Measurements from ENCODE around the gene CARD14. TPM values are rescaled to one million over a fixed set of nuclear protein-coding genes. Genes with fewer than 3 reads are reported as not detected.

The CARD14 gene
- total and polyA plus RNA-seq, 4 donors, result 0.13 to 0.55 (median 0.35) TPM

DNA sequence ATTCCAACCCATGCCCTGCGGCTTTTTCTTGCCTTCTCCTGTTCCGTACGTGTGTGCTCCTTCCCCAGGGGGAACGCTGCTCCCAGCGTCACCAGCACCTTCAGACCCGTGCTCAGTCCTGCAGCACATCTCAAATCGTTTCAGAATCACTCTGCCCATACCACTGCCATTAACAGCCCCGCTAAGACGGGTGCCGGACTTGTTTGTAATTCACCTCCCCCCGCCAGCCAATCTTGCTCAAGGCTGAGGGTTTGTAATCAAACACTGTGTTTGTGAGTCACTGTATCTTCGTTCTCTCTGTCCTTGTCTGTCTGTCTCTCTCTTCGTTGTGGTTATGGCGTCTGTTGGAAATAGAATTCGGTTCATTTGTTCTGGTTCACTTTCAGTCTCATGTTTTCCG is 17.3 kb downstream of the CARD14 start:
- DNase-seq, result no peak
- intact Hi-C loops (cut with DNase I), result no loop called here
- no peaks in the 10 kb centered on the region for H3K9me3 ChIP-seq (ENCODE audit: control insufficient read depth, low read length)
- no peak overlapping the region for H3K27ac ChIP-seq (ENCODE audit: low read depth in 1 of 2, low read length in 2 of 2)
- no peaks in the 10 kb centered on the region for H3K27me3 ChIP-seq (ENCODE audit: control insufficient read depth in 1 of 2, insufficient read depth in 2 of 2, low read length in 1 of 2)
- no peaks in the 10 kb centered on the region for H3K36me3 ChIP-seq (ENCODE audit: control insufficient read depth in 1 of 2, insufficient read depth in 2 of 2, low read length in 1 of 2)
- H3K4me3 ChIP-seq (ENCODE audit: low read length in 2 of 2), result no peak overlapping the region
- WGBS, 2 donors, result 91 to 93% methylated on average over 16 of the region's 16 CpGs
- no peak for ATAC-seq (ENCODE audit: low FRiP score)
- H3K4me1 ChIP-seq (ENCODE audit: control insufficient read depth in 1 of 2, insufficient read depth in 2 of 2, low read length in 2 of 2), result no peaks in the 10 kb centered on the region

DNA sequence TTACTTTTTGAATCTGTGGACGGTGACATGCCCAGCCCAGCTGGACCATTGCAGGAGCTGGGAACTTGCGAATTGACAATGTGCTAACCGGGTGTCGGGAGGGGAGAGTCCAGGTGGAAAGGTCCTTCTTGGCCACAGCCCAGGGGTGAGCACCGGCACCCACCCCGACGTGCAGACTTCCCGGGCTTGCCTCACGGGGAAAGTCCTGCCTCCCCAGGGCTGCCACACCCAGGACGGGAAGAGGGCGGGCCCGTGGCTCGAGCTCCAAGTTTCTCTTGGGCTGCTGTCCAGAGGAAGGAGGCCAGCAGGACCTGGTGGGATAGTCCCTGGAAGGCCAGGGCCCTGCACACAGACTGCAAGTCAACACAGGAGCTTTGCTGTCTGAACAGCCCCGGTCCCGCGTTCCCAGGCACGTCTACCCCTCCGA is 17.7 kb downstream of the CARD14 start:
- Histone ChIP-seq H3K9me3 (ENCODE audit: control insufficient read depth, low read length) (no peaks in the 10 kb centered on the region), H3K27ac (ENCODE audit: low read depth in 1 of 2, low read length in 2 of 2) (no peak overlapping the region), H3K36me3 (ENCODE audit: control insufficient read depth in 1 of 2, insufficient read depth in 2 of 2, low read length in 1 of 2) (no peaks in the 10 kb centered on the region), H3K4me3 (ENCODE audit: low read length in 2 of 2) (no peak overlapping the region), H3K27me3 (ENCODE audit: control insufficient read depth in 1 of 2, insufficient read depth in 2 of 2, low read length in 1 of 2) (no peaks in the 10 kb centered on the region), H3K4me1 (ENCODE audit: control insufficient read depth in 1 of 2, insufficient read depth in 2 of 2, low read length in 2 of 2) (no peaks in the 10 kb centered on the region)
- intact Hi-C loops (cut with DNase I), result no loop called here
- DNase-seq (peak in 1 of 2 donors; percentile 73), ATAC-seq (ENCODE audit: low FRiP score) (peak; percentile 72)
- WGBS, 2 donors, result 37 to 50% methylated on average over 18 of the region's 18 CpGs

DNA sequence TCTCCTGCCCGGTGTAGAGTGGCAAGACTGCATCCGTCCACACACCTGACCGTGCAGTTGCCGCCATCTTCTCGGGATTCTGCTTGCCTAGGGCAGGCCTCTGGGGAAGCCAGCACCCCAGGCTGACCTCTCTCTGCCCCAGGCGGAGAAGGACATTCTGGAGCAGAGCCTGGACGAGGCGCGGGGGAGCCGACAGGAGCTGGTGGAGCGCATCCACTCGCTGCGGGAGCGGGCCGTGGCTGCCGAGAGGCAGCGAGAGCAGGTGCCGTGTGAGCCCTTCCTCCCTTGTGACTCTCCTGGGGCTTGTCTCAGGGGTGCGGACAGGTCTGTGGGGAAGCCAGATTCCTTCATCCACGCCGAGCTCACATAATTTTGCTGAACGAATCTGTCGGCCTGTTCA is 19.8 kb downstream of the CARD14 start:
- DNase-seq, result no peak
- no peak for ATAC-seq (ENCODE audit: low FRiP score)
- Histone ChIP-seq H3K27me3 (ENCODE audit: control insufficient read depth in 1 of 2, insufficient read depth in 2 of 2, low read length in 1 of 2) (no peaks in the 10 kb centered on the region), H3K27ac (ENCODE audit: low read depth in 1 of 2, low read length in 2 of 2) (no peak overlapping the region), H3K36me3 (ENCODE audit: control insufficient read depth in 1 of 2, insufficient read depth in 2 of 2, low read length in 1 of 2) (no peaks in the 10 kb centered on the region), H3K4me1 (ENCODE audit: control insufficient read depth in 1 of 2, insufficient read depth in 2 of 2, low read length in 2 of 2) (no peaks in the 10 kb centered on the region), H3K4me3 (ENCODE audit: low read length in 2 of 2) (no peak overlapping the region), H3K9me3 (ENCODE audit: control insufficient read depth, low read length) (no peaks in the 10 kb centered on the region)
- intact Hi-C loops (cut with DNase I), result no loop called here
- 91 to 92% methylated on average over 23 of the region's 23 CpGs for WGBS, 2 donors

DNA sequence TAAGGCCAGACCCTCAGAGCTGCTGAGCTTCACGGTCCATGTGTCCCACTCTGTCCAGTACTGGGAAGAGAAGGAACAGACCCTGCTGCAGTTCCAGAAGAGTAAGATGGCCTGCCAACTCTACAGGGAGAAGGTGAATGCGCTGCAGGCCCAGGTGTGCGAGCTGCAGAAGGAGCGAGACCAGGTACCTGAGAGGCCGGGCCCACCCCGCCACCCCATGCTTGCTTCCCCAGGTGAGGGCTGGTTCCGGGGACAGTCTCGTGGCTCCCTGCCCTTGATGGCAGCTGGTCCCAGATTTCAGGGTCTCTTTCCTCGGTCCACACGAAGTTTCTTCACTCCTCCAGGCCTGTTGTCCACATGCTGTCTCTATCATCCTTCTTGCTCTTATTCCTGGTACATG is 20.9 kb downstream of the CARD14 start:
- Histone ChIP-seq H3K27ac (ENCODE audit: low read depth in 1 of 2, low read length in 2 of 2) (no peak overlapping the region), H3K9me3 (ENCODE audit: control insufficient read depth, low read length) (no peaks in the 10 kb centered on the region), H3K36me3 (ENCODE audit: control insufficient read depth in 1 of 2, insufficient read depth in 2 of 2, low read length in 1 of 2) (no peaks in the 10 kb centered on the region), H3K4me1 (ENCODE audit: control insufficient read depth in 1 of 2, insufficient read depth in 2 of 2, low read length in 2 of 2) (no peaks in the 10 kb centered on the region), H3K27me3 (ENCODE audit: control insufficient read depth in 1 of 2, insufficient read depth in 2 of 2, low read length in 1 of 2) (no peaks in the 10 kb centered on the region), H3K4me3 (ENCODE audit: low read length in 2 of 2) (no peak overlapping the region)
- ATAC-seq (ENCODE audit: low FRiP score) (no peak), DNase-seq (no peak)
- intact Hi-C loops (cut with DNase I), result no loop called here
- WGBS, 2 donors, result 95 to 96% methylated on average over 10 of the region's 10 CpGs

DNA sequence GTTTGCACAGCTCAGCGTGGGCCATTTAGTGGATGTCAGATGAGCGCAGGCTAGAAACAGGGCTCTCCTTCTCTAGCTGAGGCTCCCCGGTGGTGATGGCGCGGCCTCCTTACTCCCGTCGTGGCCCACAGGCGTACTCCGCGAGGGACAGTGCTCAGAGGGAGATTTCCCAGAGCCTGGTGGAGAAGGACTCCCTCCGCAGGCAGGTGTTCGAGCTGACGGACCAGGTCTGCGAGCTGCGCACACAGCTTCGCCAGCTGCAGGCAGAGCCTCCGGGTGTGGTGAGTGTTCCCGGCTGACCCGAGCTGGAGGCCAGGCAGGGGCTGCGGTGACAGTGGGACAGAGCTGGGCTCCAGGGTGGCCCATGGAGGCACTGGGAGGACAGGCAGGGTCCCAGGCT is 21.4 kb downstream of the CARD14 start:
- no peaks in the 10 kb centered on the region for H3K9me3 ChIP-seq (ENCODE audit: control insufficient read depth, low read length)
- no peaks in the 10 kb centered on the region for H3K27me3 ChIP-seq (ENCODE audit: control insufficient read depth in 1 of 2, insufficient read depth in 2 of 2, low read length in 1 of 2)
- no peaks in the 10 kb centered on the region for H3K36me3 ChIP-seq (ENCODE audit: control insufficient read depth in 1 of 2, insufficient read depth in 2 of 2, low read length in 1 of 2)
- no peak for ATAC-seq (ENCODE audit: low FRiP score)
- DNase-seq, result no peak
- intact Hi-C loops (cut with DNase I), result no loop called here
- H3K4me3 ChIP-seq (ENCODE audit: low read length in 2 of 2), result no peak overlapping the region
- 81 to 86% methylated on average over 20 of the region's 20 CpGs for WGBS, 2 donors
- no peaks in the 10 kb centered on the region for H3K4me1 ChIP-seq (ENCODE audit: control insufficient read depth in 1 of 2, insufficient read depth in 2 of 2, low read length in 2 of 2)
- H3K27ac ChIP-seq (ENCODE audit: low read depth in 1 of 2, low read length in 2 of 2), result no peak overlapping the region

DNA sequence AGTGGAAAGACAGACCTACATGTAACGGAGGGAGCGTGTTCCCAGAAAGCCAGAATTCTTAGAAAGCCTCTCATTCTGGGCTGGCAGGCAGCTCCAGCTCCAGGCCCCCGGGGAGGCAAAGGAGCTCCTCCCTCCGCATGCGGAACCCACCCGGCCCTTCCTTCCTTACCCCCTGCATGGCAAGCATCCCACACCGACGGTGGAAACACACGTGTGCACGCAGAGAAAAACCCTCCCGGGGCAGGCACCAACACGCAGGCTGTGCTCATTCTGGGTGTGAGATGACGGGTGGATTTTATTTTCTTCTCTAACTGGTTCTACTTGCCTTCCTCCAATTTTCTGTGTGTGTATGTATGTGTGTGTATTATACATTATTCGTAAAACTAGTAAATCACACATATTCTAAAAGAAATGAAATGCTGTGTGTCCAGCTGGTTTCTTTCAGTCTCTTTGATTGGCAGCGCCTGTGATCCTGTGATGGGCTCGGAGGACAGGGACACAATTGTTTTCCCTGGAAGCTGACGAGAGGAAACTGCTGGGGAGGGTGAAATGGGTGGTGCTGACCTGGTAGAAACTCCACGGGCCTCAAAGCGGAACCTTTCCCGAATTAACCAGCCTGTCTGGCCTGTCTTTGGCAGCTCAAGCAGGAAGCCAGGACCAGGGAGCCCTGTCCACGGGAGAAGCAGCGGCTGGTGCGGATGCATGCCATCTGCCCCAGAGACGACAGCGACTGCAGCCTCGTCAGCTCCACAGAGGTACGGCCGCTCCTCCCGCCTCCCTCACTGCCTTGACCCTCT is 22.2 kb downstream of the CARD14 start:
- no peak for ATAC-seq (ENCODE audit: low FRiP score)

DNA sequence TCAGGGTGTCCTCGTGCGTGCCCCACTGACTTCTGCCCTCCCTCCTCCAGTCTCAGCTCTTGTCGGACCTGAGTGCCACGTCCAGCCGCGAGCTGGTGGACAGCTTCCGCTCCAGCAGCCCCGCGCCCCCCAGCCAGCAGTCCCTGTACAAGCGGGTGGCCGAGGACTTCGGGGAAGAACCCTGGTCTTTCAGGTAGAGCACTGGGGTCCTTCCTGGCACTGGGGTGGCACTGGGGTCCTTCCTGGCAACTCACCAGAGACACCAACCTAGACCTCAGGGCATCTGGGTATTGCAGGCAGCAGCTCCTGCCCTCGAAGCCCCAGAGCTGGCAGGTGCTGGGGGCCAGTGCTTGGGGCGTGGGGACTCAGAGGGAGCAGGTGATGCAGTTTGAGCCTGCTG is 25.3 kb downstream of the CARD14 start:
- Histone ChIP-seq H3K27me3 (ENCODE audit: control insufficient read depth in 1 of 2, insufficient read depth in 2 of 2, low read length in 1 of 2) (no peaks in the 10 kb centered on the region), H3K36me3 (ENCODE audit: control insufficient read depth in 1 of 2, insufficient read depth in 2 of 2, low read length in 1 of 2) (no peaks in the 10 kb centered on the region), H3K27ac (ENCODE audit: low read depth in 1 of 2, low read length in 2 of 2) (no peak overlapping the region), H3K4me1 (ENCODE audit: control insufficient read depth in 1 of 2, insufficient read depth in 2 of 2, low read length in 2 of 2) (no peaks in the 10 kb centered on the region), H3K9me3 (ENCODE audit: control insufficient read depth, low read length) (no peaks in the 10 kb centered on the region), H3K4me3 (ENCODE audit: low read length in 2 of 2) (no peak overlapping the region)
- intact Hi-C loops (cut with DNase I), result no loop called here
- no peak for ATAC-seq (ENCODE audit: low FRiP score)
- DNase-seq, result no peak
- 81 to 88% methylated on average over 14 of the region's 14 CpGs for WGBS, 2 donors

More for the DNA sequence above, 22.2 kb downstream of the CARD14 start:
- Histone ChIP-seq H3K4me1 (ENCODE audit: control insufficient read depth in 1 of 2, insufficient read depth in 2 of 2, low read length in 2 of 2) (no peaks in the 10 kb centered on the region), H3K9me3 (ENCODE audit: control insufficient read depth, low read length) (no peaks in the 10 kb centered on the region), H3K27me3 (ENCODE audit: control insufficient read depth in 1 of 2, insufficient read depth in 2 of 2, low read length in 1 of 2) (no peaks in the 10 kb centered on the region), H3K4me3 (ENCODE audit: low read length in 2 of 2) (no peak overlapping the region), H3K27ac (ENCODE audit: low read depth in 1 of 2, low read length in 2 of 2) (no peak overlapping the region), H3K36me3 (ENCODE audit: control insufficient read depth in 1 of 2, insufficient read depth in 2 of 2, low read length in 1 of 2) (no peaks in the 10 kb centered on the region)
- 28 to 38% methylated on average over 29 of the region's 29 CpGs for WGBS, 2 donors
- intact Hi-C loops (cut with DNase I), result no loop called here
- DNase-seq, result no peak

DNA sequence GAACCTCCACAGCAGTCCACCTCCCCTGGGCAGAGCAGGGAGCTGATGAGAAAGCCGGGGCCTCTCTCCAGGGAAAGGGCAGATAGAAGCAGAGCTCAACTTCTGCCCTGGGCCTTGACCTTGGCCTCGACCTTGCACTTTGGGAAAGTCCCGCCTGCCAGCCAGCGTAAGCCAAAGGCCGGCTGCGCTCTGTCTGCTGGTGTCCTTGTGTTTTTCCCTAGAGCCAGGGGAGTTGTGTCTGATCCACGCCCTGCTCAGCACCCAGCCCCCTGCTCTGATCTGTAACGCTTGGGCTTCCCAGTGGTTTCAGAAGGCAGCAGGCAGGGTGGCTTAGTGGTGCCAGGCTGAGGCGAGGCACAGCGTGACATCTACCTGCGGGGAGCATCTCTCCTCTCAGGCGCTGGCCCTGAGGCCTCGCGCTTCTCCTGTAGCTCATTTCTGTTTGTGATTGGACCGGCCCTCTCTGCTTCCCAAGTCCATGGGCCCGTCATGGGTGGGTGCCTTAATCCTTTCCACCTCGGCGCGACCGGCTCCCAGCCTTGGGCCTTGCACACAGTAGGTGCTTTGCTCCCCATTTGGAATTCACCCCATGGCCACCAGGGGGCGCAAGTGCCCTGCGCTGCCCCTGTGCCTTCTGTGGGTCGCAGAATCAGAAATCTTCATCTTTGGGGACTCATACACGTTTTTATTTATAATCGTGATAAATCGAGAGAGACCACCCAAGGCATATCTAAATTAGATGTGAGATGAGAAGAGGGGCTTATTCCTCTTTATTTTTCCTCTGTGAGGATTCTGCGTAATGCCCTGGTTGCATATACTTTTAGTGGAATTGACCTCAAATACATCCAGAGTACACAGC is 26.1 kb downstream of the CARD14 start:
- no peak overlapping the region for H3K27ac ChIP-seq (ENCODE audit: low read depth in 1 of 2, low read length in 2 of 2)
- ATAC-seq (ENCODE audit: low FRiP score), result no peak
- H3K4me3 ChIP-seq (ENCODE audit: low read length in 2 of 2), result no peak overlapping the region
- H3K27me3 ChIP-seq (ENCODE audit: control insufficient read depth in 1 of 2, insufficient read depth in 2 of 2, low read length in 1 of 2), result no peaks in the 10 kb centered on the region
- intact Hi-C loops (cut with DNase I), result no loop called here
- no peak for DNase-seq
- no peaks in the 10 kb centered on the region for H3K4me1 ChIP-seq (ENCODE audit: control insufficient read depth in 1 of 2, insufficient read depth in 2 of 2, low read length in 2 of 2)
- 59 to 63% methylated on average over 27 of the region's 27 CpGs for WGBS, 2 donors
- H3K9me3 ChIP-seq (ENCODE audit: control insufficient read depth, low read length), result no peaks in the 10 kb centered on the region
- H3K36me3 ChIP-seq (ENCODE audit: control insufficient read depth in 1 of 2, insufficient read depth in 2 of 2, low read length in 1 of 2), result no peaks in the 10 kb centered on the region

DNA sequence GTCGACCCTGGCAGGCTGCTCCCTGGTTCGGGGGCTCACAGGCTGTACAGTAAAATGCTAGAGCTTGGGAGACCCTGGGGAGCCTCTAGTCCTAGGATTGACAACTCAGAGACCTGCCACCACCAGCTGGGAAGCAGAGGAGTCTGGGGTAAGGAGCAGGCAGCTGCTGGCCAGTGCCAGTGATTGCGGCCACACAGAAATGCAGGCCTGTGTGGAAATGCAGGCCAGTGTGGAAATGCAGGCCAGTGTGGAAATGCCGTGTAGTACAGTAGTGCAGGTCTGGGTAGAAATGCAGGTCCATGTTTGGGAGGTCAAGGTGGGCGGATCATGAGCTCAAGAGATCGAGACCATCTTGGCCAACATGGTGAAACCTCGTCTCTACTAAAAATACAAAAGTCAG is 26.8 kb downstream of the CARD14 start:
- intact Hi-C loops (cut with DNase I), result no loop called here
- H3K27me3 ChIP-seq (ENCODE audit: control insufficient read depth in 1 of 2, insufficient read depth in 2 of 2, low read length in 1 of 2), result no peaks in the 10 kb centered on the region
- H3K4me1 ChIP-seq (ENCODE audit: control insufficient read depth in 1 of 2, insufficient read depth in 2 of 2, low read length in 2 of 2), result no peaks in the 10 kb centered on the region
- H3K36me3 ChIP-seq (ENCODE audit: control insufficient read depth in 1 of 2, insufficient read depth in 2 of 2, low read length in 1 of 2), result no peaks in the 10 kb centered on the region
- H3K9me3 ChIP-seq (ENCODE audit: control insufficient read depth, low read length), result no peaks in the 10 kb centered on the region
- H3K27ac ChIP-seq (ENCODE audit: low read depth in 1 of 2, low read length in 2 of 2), result no peak overlapping the region
- DNase-seq, result no peak
- 87 to 88% methylated on average over 7 of the region's 7 CpGs for WGBS, 2 donors
- ATAC-seq (ENCODE audit: low FRiP score), result no peak
- H3K4me3 ChIP-seq (ENCODE audit: low read length in 2 of 2), result no peak overlapping the region
